ENCODE measurements around the gene SFSWAP. TPM values are rescaled to one million over a fixed set of nuclear protein-coding genes. Genes with fewer than 3 reads are reported as not detected.

The SFSWAP gene
- total and polyA plus RNA-seq, 2 of the 13 experiments (the other 11 are each of a cell fraction or from before 2014, with no cell fraction given): 17.1 to 27.7 TPM

- TF ChIP-seq HDAC2 (CRISPR knock-in tag; IDR thresholded peaks at IDR 0.05) (no peak), ZFP36L2 (CRISPR knock-in tag; IDR thresholded peaks at IDR 0.05) (no peak), FOXJ3 (CRISPR knock-in tag; IDR thresholded peaks at IDR 0.05; ENCODE audit: borderline replicate concordance) (no peak; the same call in 1 of the 2 replicates), TRAFD1 (CRISPR knock-in tag; IDR thresholded peaks at IDR 0.05; ENCODE audit: borderline replicate concordance) (no peak), ZFP62 (CRISPR knock-in tag; IDR thresholded peaks at IDR 0.05) (no peak), ZNF772 (CRISPR knock-in tag; IDR thresholded peaks at IDR 0.05) (peak; percentile 40; the same call in 1 of the 2 replicates), MEIS2 (CRISPR knock-in tag; IDR thresholded peaks at IDR 0.05) (0 out of 2 replicates have a peak, but pooled peaks have one; percentile 40), ZSCAN30 (CRISPR knock-in tag; IDR thresholded peaks at IDR 0.05) (no peak), ZSCAN12 (CRISPR knock-in tag; IDR thresholded peaks at IDR 0.05) (no peak), POLR2AphosphoS5 (IDR thresholded peaks at IDR 0.05; ENCODE audit: low read depth, low read length) (no peak), XRCC5 (optimal IDR thresholded peaks at IDR 0.05; ENCODE audit: low read length) (no peak), STAG1 (CRISPR knock-in tag; IDR thresholded peaks at IDR 0.05) (no peak)
- TF ChIP-seq, protein P1, sequence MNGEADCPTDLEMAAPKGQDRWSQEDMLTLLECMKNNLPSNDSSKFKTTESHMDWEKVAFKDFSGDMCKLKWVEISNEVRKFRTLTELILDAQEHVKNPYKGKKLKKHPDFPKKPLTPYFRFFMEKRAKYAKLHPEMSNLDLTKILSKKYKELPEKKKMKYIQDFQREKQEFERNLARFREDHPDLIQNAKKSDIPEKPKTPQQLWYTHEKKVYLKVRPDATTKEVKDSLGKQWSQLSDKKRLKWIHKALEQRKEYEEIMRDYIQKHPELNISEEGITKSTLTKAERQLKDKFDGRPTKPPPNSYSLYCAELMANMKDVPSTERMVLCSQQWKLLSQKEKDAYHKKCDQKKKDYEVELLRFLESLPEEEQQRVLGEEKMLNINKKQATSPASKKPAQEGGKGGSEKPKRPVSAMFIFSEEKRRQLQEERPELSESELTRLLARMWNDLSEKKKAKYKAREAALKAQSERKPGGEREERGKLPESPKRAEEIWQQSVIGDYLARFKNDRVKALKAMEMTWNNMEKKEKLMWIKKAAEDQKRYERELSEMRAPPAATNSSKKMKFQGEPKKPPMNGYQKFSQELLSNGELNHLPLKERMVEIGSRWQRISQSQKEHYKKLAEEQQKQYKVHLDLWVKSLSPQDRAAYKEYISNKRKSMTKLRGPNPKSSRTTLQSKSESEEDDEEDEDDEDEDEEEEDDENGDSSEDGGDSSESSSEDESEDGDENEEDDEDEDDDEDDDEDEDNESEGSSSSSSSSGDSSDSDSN (CRISPR knock-in tag; IDR thresholded peaks at IDR 0.05): peak; percentile 83
- TF ChIP-seq, protein P2, sequence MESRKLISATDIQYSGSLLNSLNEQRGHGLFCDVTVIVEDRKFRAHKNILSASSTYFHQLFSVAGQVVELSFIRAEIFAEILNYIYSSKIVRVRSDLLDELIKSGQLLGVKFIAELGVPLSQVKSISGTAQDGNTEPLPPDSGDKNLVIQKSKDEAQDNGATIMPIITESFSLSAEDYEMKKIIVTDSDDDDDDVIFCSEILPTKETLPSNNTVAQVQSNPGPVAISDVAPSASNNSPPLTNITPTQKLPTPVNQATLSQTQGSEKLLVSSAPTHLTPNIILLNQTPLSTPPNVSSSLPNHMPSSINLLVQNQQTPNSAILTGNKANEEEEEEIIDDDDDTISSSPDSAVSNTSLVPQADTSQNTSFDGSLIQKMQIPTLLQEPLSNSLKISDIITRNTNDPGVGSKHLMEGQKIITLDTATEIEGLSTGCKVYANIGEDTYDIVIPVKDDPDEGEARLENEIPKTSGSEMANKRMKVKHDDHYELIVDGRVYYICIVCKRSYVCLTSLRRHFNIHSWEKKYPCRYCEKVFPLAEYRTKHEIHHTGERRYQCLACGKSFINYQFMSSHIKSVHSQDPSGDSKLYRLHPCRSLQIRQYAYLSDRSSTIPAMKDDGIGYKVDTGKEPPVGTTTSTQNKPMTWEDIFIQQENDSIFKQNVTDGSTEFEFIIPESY (CRISPR knock-in tag; IDR thresholded peaks at IDR 0.05): peak; percentile 58
- TF ChIP-seq, protein P3, sequence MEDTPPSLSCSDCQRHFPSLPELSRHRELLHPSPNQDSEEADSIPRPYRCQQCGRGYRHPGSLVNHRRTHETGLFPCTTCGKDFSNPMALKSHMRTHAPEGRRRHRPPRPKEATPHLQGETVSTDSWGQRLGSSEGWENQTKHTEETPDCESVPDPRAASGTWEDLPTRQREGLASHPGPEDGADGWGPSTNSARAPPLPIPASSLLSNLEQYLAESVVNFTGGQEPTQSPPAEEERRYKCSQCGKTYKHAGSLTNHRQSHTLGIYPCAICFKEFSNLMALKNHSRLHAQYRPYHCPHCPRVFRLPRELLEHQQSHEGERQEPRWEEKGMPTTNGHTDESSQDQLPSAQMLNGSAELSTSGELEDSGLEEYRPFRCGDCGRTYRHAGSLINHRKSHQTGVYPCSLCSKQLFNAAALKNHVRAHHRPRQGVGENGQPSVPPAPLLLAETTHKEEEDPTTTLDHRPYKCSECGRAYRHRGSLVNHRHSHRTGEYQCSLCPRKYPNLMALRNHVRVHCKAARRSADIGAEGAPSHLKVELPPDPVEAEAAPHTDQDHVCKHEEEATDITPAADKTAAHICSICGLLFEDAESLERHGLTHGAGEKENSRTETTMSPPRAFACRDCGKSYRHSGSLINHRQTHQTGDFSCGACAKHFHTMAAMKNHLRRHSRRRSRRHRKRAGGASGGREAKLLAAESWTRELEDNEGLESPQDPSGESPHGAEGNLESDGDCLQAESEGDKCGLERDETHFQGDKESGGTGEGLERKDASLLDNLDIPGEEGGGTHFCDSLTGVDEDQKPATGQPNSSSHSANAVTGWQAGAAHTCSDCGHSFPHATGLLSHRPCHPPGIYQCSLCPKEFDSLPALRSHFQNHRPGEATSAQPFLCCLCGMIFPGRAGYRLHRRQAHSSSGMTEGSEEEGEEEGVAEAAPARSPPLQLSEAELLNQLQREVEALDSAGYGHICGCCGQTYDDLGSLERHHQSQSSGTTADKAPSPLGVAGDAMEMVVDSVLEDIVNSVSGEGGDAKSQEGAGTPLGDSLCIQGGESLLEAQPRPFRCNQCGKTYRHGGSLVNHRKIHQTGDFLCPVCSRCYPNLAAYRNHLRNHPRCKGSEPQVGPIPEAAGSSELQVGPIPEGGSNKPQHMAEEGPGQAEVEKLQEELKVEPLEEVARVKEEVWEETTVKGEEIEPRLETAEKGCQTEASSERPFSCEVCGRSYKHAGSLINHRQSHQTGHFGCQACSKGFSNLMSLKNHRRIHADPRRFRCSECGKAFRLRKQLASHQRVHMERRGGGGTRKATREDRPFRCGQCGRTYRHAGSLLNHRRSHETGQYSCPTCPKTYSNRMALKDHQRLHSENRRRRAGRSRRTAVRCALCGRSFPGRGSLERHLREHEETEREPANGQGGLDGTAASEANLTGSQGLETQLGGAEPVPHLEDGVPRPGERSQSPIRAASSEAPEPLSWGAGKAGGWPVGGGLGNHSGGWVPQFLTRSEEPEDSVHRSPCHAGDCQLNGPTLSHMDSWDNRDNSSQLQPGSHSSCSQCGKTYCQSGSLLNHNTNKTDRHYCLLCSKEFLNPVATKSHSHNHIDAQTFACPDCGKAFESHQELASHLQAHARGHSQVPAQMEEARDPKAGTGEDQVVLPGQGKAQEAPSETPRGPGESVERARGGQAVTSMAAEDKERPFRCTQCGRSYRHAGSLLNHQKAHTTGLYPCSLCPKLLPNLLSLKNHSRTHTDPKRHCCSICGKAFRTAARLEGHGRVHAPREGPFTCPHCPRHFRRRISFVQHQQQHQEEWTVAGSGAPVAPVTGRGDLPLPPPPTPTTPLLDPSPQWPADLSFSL (CRISPR knock-in tag; IDR thresholded peaks at IDR 0.05): no peak
Observed at GRCh38 chr12:131840643-131841416, 129.9 kb downstream of the SFSWAP start (continued).
